MM.1S (cell line): ENCODE results near the gene PIEZO2.

Source experiments
- DNase-seq: peaks from one replicate; pipeline ENCODE4 v3.0.0-alpha.2; 2015
- H2AFZ ChIP-seq: fragments of 300-600 bp; sonication (generic); 2 replicates; pipeline ENCODE4 v1.6.0; 2016; ENCODE audit warnings: antibody characterized with exemption, low read length
- H3F3A ChIP-seq: fragments of 300-600 bp; sonication (generic); 2 replicates; pipeline ENCODE4 v1.6.1; 2016; ENCODE audit warnings: mild to moderate bottlenecking, antibody characterized with exemption, low read length, moderate library complexity, mixed read lengths; ENCODE audit not compliant: insufficient read depth
- H3K27ac ChIP-seq: fragments of 300-600 bp; sonication (generic); 2 replicates; pipeline ENCODE4 v1.5.1; 2016; ENCODE audit warnings: mild to moderate bottlenecking, low read length
- H3K27me3 ChIP-seq: fragments of 300-600 bp; sonication (generic); replicated peaks from 2 replicates; pipeline ENCODE4 v1.6.0; 2016; ENCODE audit warnings: low read length; ENCODE audit not compliant: insufficient read depth
- H3K36me3 ChIP-seq: fragments of 300-600 bp; sonication (generic); replicated peaks from 2 replicates; pipeline ENCODE4 v1.6.1; 2016; ENCODE audit warnings: mild to moderate bottlenecking, low read length, mixed read lengths; ENCODE audit not compliant: insufficient read depth
- H3K4me1 ChIP-seq: fragments of 300-600 bp; sonication (generic); 2 replicates; pipeline ENCODE4 v1.6.1; 2016; ENCODE audit warnings: low read length, mixed read lengths
- H3K4me2 ChIP-seq: fragments of 300-600 bp; sonication (generic); 2 replicates; pipeline ENCODE4 v1.6.0; 2016; ENCODE audit warnings: low read depth, low read length
- H3K4me3 ChIP-seq: fragments of 300-600 bp; sonication (generic); 2 replicates; pipeline ENCODE4 v1.5.1; 2016; ENCODE audit warnings: low read length, mixed read lengths
- H3K79me2 ChIP-seq: fragments of 300-600 bp; sonication (generic); 2 replicates; pipeline ENCODE4 v1.6.1; 2016; ENCODE audit warnings: mixed run types, low read length, mixed read lengths
- H3K9ac ChIP-seq: fragments of 300-600 bp; sonication (generic); 2 replicates; pipeline ENCODE4 v1.6.1; 2016; ENCODE audit warnings: low read length, mixed read lengths
- H3K9me2 ChIP-seq: fragments of 300-600 bp; sonication (generic); replicated peaks from 2 replicates; pipeline ENCODE4 v1.6.1; 2016; ENCODE audit warnings: mild to moderate bottlenecking, low read length, mixed read lengths; ENCODE audit not compliant: insufficient read depth
- H3K9me3 ChIP-seq: fragments of 300-600 bp; sonication (generic); replicated peaks from 2 replicates; pipeline ENCODE4 v1.6.1; 2016; ENCODE audit warnings: mild to moderate bottlenecking, low read length, mixed read lengths; ENCODE audit not compliant: insufficient read depth
- H4K20me1 ChIP-seq: fragments of 300-600 bp; sonication (generic); 2 replicates; pipeline ENCODE4 v1.6.1; 2016; ENCODE audit warnings: mild to moderate bottlenecking, low read length, moderate library complexity, mixed read lengths; ENCODE audit not compliant: insufficient read depth
- CTCF ChIP-seq: fragments of 300-600 bp; sonication (generic); IDR thresholded peaks from 2 replicates; pipeline ENCODE4 v1.5.1; 2016; ENCODE audit warnings: antibody characterized with exemption, low read length, mixed read lengths
- EZH2 ChIP-seq: fragments of 300-600 bp; sonication (generic); optimal IDR thresholded peaks from 2 replicates; pipeline ENCODE3; 2017; ENCODE audit warnings: low read depth, mild to moderate bottlenecking, antibody characterized with exemption, low read length, mixed read lengths
- EZH2phosphoT487 ChIP-seq: fragments of 300-600 bp; sonication (generic); IDR thresholded peaks from 2 replicates; pipeline ENCODE4 v1.6.1; 2018; ENCODE audit warnings: antibody characterized with exemption, low read length

Gene PIEZO2

GRCh38 chr18:10834128-10834815, 315.1 kb downstream of the PIEZO2 start:
- no peaks in the 10 kb centered on the region for H3K36me3 ChIP-seq
- H3K9me2 ChIP-seq, result no peaks in the 10 kb centered on the region
- no peak overlapping the region for H3K4me2 ChIP-seq
- H3K27ac ChIP-seq, result no peak overlapping the region
- no peak overlapping the region for H3K4me3 ChIP-seq
- H3F3A ChIP-seq, result no peaks in the 10 kb centered on the region
- no peaks in the 10 kb centered on the region for H3K27me3 ChIP-seq
- no peaks in the 10 kb centered on the region for H4K20me1 ChIP-seq
- TF ChIP-seq EZH2phosphoT487, result no peak
- TF ChIP-seq EZH2, result no peak
- no peak for TF ChIP-seq CTCF
- H3K9me3 ChIP-seq, result no peaks in the 10 kb centered on the region
- H3K9ac ChIP-seq, result no peak overlapping the region
- DNase-seq, result no peak
- no peaks in the 10 kb centered on the region for H3K79me2 ChIP-seq
- H2AFZ ChIP-seq, result no peak overlapping the region
- no peaks in the 10 kb centered on the region for H3K4me1 ChIP-seq

GRCh38 chr18:10833656-10834055, 315.7 kb downstream of the PIEZO2 start:
- no peak overlapping the region for H3K4me2 ChIP-seq
- H4K20me1 ChIP-seq, result no peaks in the 10 kb centered on the region
- H3K4me3 ChIP-seq, result no peak overlapping the region
- no peaks in the 10 kb centered on the region for H3K79me2 ChIP-seq
- H3K4me1 ChIP-seq, result no peaks in the 10 kb centered on the region
- H3K9me2 ChIP-seq, result no peaks in the 10 kb centered on the region
- TF ChIP-seq CTCF (no peak), EZH2phosphoT487 (no peak), EZH2 (no peak)
- H3F3A ChIP-seq, result no peaks in the 10 kb centered on the region
- no peak overlapping the region for H2AFZ ChIP-seq
- H3K9ac ChIP-seq, result no peak overlapping the region
- no peaks in the 10 kb centered on the region for H3K36me3 ChIP-seq
- no peak for DNase-seq
- H3K27ac ChIP-seq, result no peak overlapping the region
- H3K9me3 ChIP-seq, result no peaks in the 10 kb centered on the region
- no peaks in the 10 kb centered on the region for H3K27me3 ChIP-seq

- no peak overlapping the region for H3K4me2 ChIP-seq
- H3K9me3 ChIP-seq, result no peaks in the 10 kb centered on the region
- no peak overlapping the region for H3K9ac ChIP-seq
- H3K79me2 ChIP-seq, result no peaks in the 10 kb centered on the region
- H3K27ac ChIP-seq, result no peak overlapping the region
- no peak overlapping the region for H2AFZ ChIP-seq
- no peaks in the 10 kb centered on the region for H4K20me1 ChIP-seq
- H3F3A ChIP-seq, result no peaks in the 10 kb centered on the region
- H3K4me1 ChIP-seq, result no peaks in the 10 kb centered on the region
- H3K27me3 ChIP-seq, result no peaks in the 10 kb centered on the region
- no peaks in the 10 kb centered on the region for H3K9me2 ChIP-seq
- H3K36me3 ChIP-seq, result no peaks in the 10 kb centered on the region
- no peak for DNase-seq
- H3K4me3 ChIP-seq, result no peak overlapping the region
- TF ChIP-seq EZH2phosphoT487, result no peak
- TF ChIP-seq EZH2, result no peak
- no peak for TF ChIP-seq CTCF
Observed at GRCh38 chr18:10826400-10826799, 323.0 kb downstream of the PIEZO2 start.
